ENCODE results near the gene TRAM2.

Gene TRAM2

DNA sequence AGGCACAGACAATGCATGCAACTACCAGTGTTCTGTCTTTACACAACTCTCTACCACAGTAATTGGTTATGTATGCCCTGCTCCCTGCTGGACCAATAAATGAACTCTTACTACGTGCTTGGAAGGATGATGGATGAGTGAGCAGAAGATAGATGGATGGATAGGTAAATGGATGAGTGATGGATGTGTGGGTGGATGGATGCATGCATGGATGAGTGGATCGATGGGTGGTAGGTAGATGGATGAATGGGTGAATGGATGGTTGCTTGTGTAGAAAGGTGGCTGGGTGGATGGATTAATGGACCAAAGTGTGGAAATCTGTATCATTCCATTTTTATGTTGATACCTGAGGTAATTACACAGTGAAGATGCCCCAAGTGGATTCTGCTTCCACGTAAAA is 10.1 kb upstream of the TRAM2 start:
- Histone ChIP-seq H3K79me2 (ENCODE audit: low read length) (no peaks in the 10 kb centered on the region), H2AFZ (ENCODE audit: low read depth, low read length) (no peak overlapping the region), H4K20me1 (ENCODE audit: insufficient read depth, low read length) (no peaks in the 10 kb centered on the region), H3K4me3 (ENCODE audit: low read length) (no peak overlapping the region), H3K9me3 (ENCODE audit: insufficient read depth, low read length) (no peaks in the 10 kb centered on the region), H3K36me3 (replicated peaks; ENCODE audit: low read depth, low read length) (peaks cover 8% of the 10 kb centered on the region), H3K4me2 (ENCODE audit: low read length) (no peak overlapping the region), H3K9ac (ENCODE audit: low read length) (no peak overlapping the region), H3K27me3 (ENCODE audit: low read depth, low read length) (no peaks in the 10 kb centered on the region), H3K4me1 (ENCODE audit: low read length) (peaks cover 7% of the 10 kb centered on the region), H3K27ac (ENCODE audit: low read length) (no peak overlapping the region)
- TF ChIP-seq EZH2phosphoT487 (IDR thresholded peaks at IDR 0.05; ENCODE audit: low read depth): no peak
- TF ChIP-seq, protein P1, sequence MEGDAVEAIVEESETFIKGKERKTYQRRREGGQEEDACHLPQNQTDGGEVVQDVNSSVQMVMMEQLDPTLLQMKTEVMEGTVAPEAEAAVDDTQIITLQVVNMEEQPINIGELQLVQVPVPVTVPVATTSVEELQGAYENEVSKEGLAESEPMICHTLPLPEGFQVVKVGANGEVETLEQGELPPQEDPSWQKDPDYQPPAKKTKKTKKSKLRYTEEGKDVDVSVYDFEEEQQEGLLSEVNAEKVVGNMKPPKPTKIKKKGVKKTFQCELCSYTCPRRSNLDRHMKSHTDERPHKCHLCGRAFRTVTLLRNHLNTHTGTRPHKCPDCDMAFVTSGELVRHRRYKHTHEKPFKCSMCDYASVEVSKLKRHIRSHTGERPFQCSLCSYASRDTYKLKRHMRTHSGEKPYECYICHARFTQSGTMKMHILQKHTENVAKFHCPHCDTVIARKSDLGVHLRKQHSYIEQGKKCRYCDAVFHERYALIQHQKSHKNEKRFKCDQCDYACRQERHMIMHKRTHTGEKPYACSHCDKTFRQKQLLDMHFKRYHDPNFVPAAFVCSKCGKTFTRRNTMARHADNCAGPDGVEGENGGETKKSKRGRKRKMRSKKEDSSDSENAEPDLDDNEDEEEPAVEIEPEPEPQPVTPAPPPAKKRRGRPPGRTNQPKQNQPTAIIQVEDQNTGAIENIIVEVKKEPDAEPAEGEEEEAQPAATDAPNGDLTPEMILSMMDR (IDR thresholded peaks at IDR 0.05; ENCODE audit: low read depth, low read length): no peak

DNA sequence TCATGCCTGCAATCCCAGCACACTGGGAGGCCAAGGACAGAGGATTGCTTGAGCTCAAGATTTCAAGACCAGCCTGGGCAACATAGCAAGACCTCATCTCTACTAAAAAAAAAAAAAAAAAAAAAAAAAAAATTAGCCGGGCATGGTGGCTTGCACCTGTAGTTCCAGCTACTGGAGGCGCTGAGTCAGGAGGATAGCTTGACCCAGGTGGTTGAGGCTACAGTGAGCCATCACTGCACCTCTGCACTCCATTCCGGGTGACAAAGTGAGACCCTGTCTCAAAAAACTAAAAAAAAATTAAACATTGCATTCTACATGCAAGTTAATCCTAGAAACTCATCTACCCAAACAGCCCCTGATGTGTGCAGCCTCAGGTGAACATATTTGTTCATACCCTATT is 7.3 kb upstream of the TRAM2 start:
- TF ChIP-seq EZH2phosphoT487 (IDR thresholded peaks at IDR 0.05; ENCODE audit: low read depth): no peak
- TF ChIP-seq, protein P1 (IDR thresholded peaks at IDR 0.05; ENCODE audit: low read depth, low read length): no peak
- Histone ChIP-seq H3K4me1 (ENCODE audit: low read length) (peaks cover 7% of the 10 kb centered on the region), H2AFZ (ENCODE audit: low read depth, low read length) (no peak overlapping the region), H3K79me2 (ENCODE audit: low read length) (no peaks in the 10 kb centered on the region), H3K4me3 (ENCODE audit: low read length) (no peak overlapping the region), H3K27ac (ENCODE audit: low read length) (no peak overlapping the region), H4K20me1 (ENCODE audit: insufficient read depth, low read length) (no peaks in the 10 kb centered on the region), H3K4me2 (ENCODE audit: low read length) (no peak overlapping the region), H3K36me3 (replicated peaks; ENCODE audit: low read depth, low read length) (peaks cover 12% of the 10 kb centered on the region), H3K9me3 (ENCODE audit: insufficient read depth, low read length) (no peaks in the 10 kb centered on the region), H3K9ac (ENCODE audit: low read length) (no peak overlapping the region), H3K27me3 (ENCODE audit: low read depth, low read length) (no peaks in the 10 kb centered on the region)

DNA sequence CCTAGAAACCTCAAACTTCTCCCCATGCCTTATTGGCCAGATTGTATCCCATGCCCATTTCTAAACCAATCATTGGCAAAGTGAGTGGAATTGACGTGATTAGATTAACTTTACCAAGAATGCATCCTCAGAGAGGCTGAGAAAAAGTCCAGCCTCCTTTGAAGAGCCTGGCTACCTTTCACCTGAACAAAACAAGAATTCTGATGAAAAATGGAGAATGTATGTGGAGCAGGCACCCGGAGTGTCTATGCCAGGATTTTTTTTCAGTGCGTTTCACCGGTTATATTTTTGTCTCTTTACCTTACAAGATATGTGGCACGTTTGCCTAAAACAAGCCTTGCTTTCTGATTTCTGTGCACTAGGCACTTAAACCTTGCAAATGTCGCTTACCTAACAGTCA is 6.1 kb upstream of the TRAM2 start:
- Histone ChIP-seq H3K4me3 (ENCODE audit: low read length) (no peak overlapping the region), H3K79me2 (ENCODE audit: low read length) (no peaks in the 10 kb centered on the region), H3K9me3 (ENCODE audit: insufficient read depth, low read length) (no peaks in the 10 kb centered on the region), H3K4me1 (ENCODE audit: low read length) (peaks cover 3% of the 10 kb centered on the region), H3K27ac (ENCODE audit: low read length) (no peak overlapping the region), H3K27me3 (ENCODE audit: low read depth, low read length) (no peaks in the 10 kb centered on the region), H2AFZ (ENCODE audit: low read depth, low read length) (no peak overlapping the region), H3K9ac (ENCODE audit: low read length) (no peak overlapping the region), H3K4me2 (ENCODE audit: low read length) (no peak overlapping the region), H3K36me3 (replicated peaks; ENCODE audit: low read depth, low read length) (peaks cover 13% of the 10 kb centered on the region), H4K20me1 (ENCODE audit: insufficient read depth, low read length) (no peaks in the 10 kb centered on the region)
- TF ChIP-seq, protein P1 (IDR thresholded peaks at IDR 0.05; ENCODE audit: low read depth, low read length): no peak
- no peak for TF ChIP-seq EZH2phosphoT487 (IDR thresholded peaks at IDR 0.05; ENCODE audit: low read depth)

DNA sequence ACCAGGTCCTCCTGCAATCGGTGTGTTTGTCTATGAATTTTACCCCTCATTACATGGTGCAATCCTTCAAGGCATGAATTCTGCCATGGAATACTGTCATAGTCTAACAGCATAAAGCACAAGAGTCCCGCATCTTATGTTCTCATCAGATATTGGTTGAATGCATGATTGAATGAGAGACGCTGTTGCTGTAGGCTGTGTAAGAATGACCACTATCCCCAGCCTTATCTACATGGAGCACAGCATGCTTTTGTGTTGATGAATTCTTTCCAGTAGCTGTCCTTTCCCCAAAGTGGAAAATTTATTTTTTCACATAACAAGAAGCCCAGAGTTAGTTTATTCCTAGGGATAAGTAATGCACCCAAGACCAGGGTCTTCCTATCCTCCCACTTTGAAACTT is 5.6 kb upstream of the TRAM2 start:
- Histone ChIP-seq H3K36me3 (replicated peaks; ENCODE audit: low read depth, low read length) (peaks cover 13% of the 10 kb centered on the region), H3K4me2 (ENCODE audit: low read length) (no peak overlapping the region), H3K4me1 (ENCODE audit: low read length) (peaks cover 6% of the 10 kb centered on the region), H3K9me3 (ENCODE audit: insufficient read depth, low read length) (no peaks in the 10 kb centered on the region), H2AFZ (ENCODE audit: low read depth, low read length) (no peak overlapping the region), H3K79me2 (ENCODE audit: low read length) (no peaks in the 10 kb centered on the region), H3K4me3 (ENCODE audit: low read length) (no peak overlapping the region), H3K9ac (ENCODE audit: low read length) (no peak overlapping the region), H3K27me3 (ENCODE audit: low read depth, low read length) (no peaks in the 10 kb centered on the region), H3K27ac (ENCODE audit: low read length) (no peak overlapping the region), H4K20me1 (ENCODE audit: insufficient read depth, low read length) (no peaks in the 10 kb centered on the region)
- TF ChIP-seq, protein P1 (IDR thresholded peaks at IDR 0.05; ENCODE audit: low read depth, low read length): no peak
- no peak for TF ChIP-seq EZH2phosphoT487 (IDR thresholded peaks at IDR 0.05; ENCODE audit: low read depth)

Measured in OCI-LY3 (cell line).